Transverse colon (tissue), 4 donors: ENCODE results near the gene KRT84.

Source experiments
- POLR2A ChIP-seq: fragments of 450-650 bp; IDR thresholded peaks from one replicate; pipeline ENCODE4 v1.6.1; 2016; ENCODE audit warnings: antibody characterized with exemption, mild to moderate bottlenecking, moderate library complexity
- POLR2AphosphoS5 ChIP-seq, 3 donors: sonication (generic); formaldehyde crosslinking; IDR thresholded peaks; one replicate each; pipeline ENCODE4 v1.6.1; 2016; ENCODE audit warnings: antibody characterized with exemption in 3 of 3
- TF ChIP-seq, protein P1 (sequence below), 5 experiments: fragments of 200-600 bp in 3 of 5; fragments of 450-650 bp in 2 of 5; sonication (generic) in 3 of 5; IDR thresholded peaks; 1 replicate in 2 of 5; 2 replicates in 3 of 5; pipeline ENCODE4 v1.5.1; 2016 to 2017; ENCODE audit warnings: antibody characterized with exemption in 5 of 5, inconsistent platforms in 3 of 5, mild to moderate bottlenecking in 2 of 5, moderate library complexity in 1 of 5

DNA sequence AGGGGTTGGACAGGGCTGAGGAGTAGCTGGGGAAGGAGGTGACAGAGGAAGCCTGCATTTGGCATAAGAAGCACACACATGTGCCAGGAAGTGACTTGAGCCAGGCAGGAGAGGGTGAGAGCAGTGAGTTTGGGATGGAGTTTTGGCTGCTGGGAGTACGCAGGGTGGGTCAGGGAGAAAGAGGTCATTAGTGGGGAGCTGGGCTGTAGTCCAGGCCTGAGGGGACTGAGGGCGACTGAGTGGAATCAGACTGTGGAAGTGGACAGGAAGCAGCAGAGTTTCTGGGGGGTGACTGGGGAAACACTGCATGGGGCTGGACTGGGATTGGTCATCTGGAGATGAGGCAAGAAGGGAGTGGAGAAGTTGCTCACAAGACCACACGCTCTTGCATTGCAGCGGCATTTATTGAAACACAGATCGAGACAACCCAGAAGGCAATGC, 25.8 kb downstream of the KRT84 start:
- TF ChIP-seq, protein P1, sequence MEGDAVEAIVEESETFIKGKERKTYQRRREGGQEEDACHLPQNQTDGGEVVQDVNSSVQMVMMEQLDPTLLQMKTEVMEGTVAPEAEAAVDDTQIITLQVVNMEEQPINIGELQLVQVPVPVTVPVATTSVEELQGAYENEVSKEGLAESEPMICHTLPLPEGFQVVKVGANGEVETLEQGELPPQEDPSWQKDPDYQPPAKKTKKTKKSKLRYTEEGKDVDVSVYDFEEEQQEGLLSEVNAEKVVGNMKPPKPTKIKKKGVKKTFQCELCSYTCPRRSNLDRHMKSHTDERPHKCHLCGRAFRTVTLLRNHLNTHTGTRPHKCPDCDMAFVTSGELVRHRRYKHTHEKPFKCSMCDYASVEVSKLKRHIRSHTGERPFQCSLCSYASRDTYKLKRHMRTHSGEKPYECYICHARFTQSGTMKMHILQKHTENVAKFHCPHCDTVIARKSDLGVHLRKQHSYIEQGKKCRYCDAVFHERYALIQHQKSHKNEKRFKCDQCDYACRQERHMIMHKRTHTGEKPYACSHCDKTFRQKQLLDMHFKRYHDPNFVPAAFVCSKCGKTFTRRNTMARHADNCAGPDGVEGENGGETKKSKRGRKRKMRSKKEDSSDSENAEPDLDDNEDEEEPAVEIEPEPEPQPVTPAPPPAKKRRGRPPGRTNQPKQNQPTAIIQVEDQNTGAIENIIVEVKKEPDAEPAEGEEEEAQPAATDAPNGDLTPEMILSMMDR (IDR thresholded peaks at IDR 0.05), result no peak
- no peak for TF ChIP-seq POLR2AphosphoS5 (IDR thresholded peaks at IDR 0.05)
- no peak for TF ChIP-seq POLR2A
